ENCODE measurements around the gene FOXN4. TPM values are rescaled to one million over a fixed set of nuclear protein-coding genes. Genes with fewer than 3 reads are reported as not detected.

FOXN4 gene
- total RNA-seq, 2 donors from 2014 or later = not detected

- Histone ChIP-seq H3K27ac (no peak overlapping the region), H3K4me3 (no peak overlapping the region), H3K9me3 (no peaks in the 10 kb centered on the region), H3K4me1 (ENCODE audit: control insufficient read depth in 1 of 2, low read depth in 2 of 2) (peaks cover 0 to 11% of the 10 kb centered on the region in 2 donors), H3K27me3 (replicated peaks; ENCODE audit: insufficient read depth) (no peaks in the 10 kb centered on the region), H3K36me3 (no peaks in the 10 kb centered on the region)
- TF ChIP-seq CTCF (IDR thresholded peaks at IDR 0.05) = no peak
- no peak for DNase-seq (ENCODE audit: low spot score)
- ATAC-seq (ENCODE audit: insufficient number of reproducible peaks, low FRiP score, low read depth) = no peak
Observed at GRCh38 chr12:109289004-109289403, 20.1 kb downstream of the FOXN4 start.

- no peaks in the 10 kb centered on the region for H3K36me3 ChIP-seq
- H3K9me3 ChIP-seq = no peaks in the 10 kb centered on the region
- H3K27ac ChIP-seq = no peak overlapping the region
- H3K27me3 ChIP-seq (replicated peaks; ENCODE audit: insufficient read depth) = no peaks in the 10 kb centered on the region
- no peak for TF ChIP-seq CTCF (IDR thresholded peaks at IDR 0.05)
- DNase-seq (ENCODE audit: low spot score) (no peak), ATAC-seq (ENCODE audit: insufficient number of reproducible peaks, low FRiP score, low read depth) (no peak)
- no peak overlapping the region for H3K4me3 ChIP-seq
- H3K4me1 ChIP-seq (ENCODE audit: control insufficient read depth in 1 of 2, low read depth in 2 of 2) = peaks cover 0 to 11% of the 10 kb centered on the region in 2 donors
Observed at GRCh38 chr12:109288571-109288970, 20.5 kb downstream of the FOXN4 start.

GRCh38 chr12:109287811-109288469, 21.1 kb downstream of the FOXN4 start:
- no peak overlapping the region for H3K4me3 ChIP-seq
- peaks cover 0 to 11% of the 10 kb centered on the region in 2 donors for H3K4me1 ChIP-seq (ENCODE audit: control insufficient read depth in 1 of 2, low read depth in 2 of 2)
- DNase-seq (ENCODE audit: low spot score) (no peak), ATAC-seq (ENCODE audit: insufficient number of reproducible peaks, low FRiP score, low read depth) (no peak)
- no peaks in the 10 kb centered on the region for H3K9me3 ChIP-seq
- H3K27me3 ChIP-seq (replicated peaks; ENCODE audit: insufficient read depth) = no peaks in the 10 kb centered on the region
- no peaks in the 10 kb centered on the region for H3K36me3 ChIP-seq
- TF ChIP-seq CTCF (IDR thresholded peaks at IDR 0.05) = no peak
- H3K27ac ChIP-seq = no peak overlapping the region

GRCh38 chr12:109287181-109287580, 21.9 kb downstream of the FOXN4 start:
- Histone ChIP-seq H3K9me3 (no peaks in the 10 kb centered on the region), H3K27ac (no peak overlapping the region), H3K27me3 (replicated peaks; ENCODE audit: insufficient read depth) (no peaks in the 10 kb centered on the region), H3K36me3 (no peaks in the 10 kb centered on the region), H3K4me3 (no peak overlapping the region), H3K4me1 (ENCODE audit: control insufficient read depth in 1 of 2, low read depth in 2 of 2) (peaks cover 0 to 11% of the 10 kb centered on the region in 2 donors)
- TF ChIP-seq CTCF (IDR thresholded peaks at IDR 0.05) = no peak
- DNase-seq (ENCODE audit: low spot score) = no peak
- no peak for ATAC-seq (ENCODE audit: insufficient number of reproducible peaks, low FRiP score, low read depth)

- H3K9me3 ChIP-seq = no peaks in the 10 kb centered on the region
- no peaks in the 10 kb centered on the region for H3K36me3 ChIP-seq
- ATAC-seq (ENCODE audit: insufficient number of reproducible peaks, low FRiP score, low read depth) (no peak), DNase-seq (ENCODE audit: low spot score) (no peak)
- H3K4me1 ChIP-seq (ENCODE audit: control insufficient read depth in 1 of 2, low read depth in 2 of 2) = peaks cover 0 to 6% of the 10 kb centered on the region in 2 donors
- H3K4me3 ChIP-seq = no peak overlapping the region
- H3K27me3 ChIP-seq (replicated peaks; ENCODE audit: insufficient read depth) = no peaks in the 10 kb centered on the region
- no peak overlapping the region for H3K27ac ChIP-seq
- TF ChIP-seq CTCF (IDR thresholded peaks at IDR 0.05) = no peak
Observed at GRCh38 chr12:109286652-109287051, 22.4 kb downstream of the FOXN4 start.

All from thoracic aorta (tissue), 2 donors.